SK-N-SH treated with all-trans-retinoic acid at 6 μM for 48 hours (cell line): ENCODE data around the gene GRK4.

ENCODE experiments used
- ATAC-seq: fragments of 200-7000 bp; cut with Tn5 transposase; 3 replicates; pipeline ENCODE4 v1.9.1; 2020; ENCODE audit warnings: mild to moderate bottlenecking, moderate library complexity
- ARNTL ChIP-seq: fragments of 450-650 bp; formaldehyde crosslinking; IDR thresholded peaks from 2 replicates; pipeline ENCODE4 v1.5.0; 2020; ENCODE audit warnings: low read depth, mild to moderate bottlenecking, moderate library complexity, borderline replicate concordance
- BACH2 ChIP-seq: fragments of 250-450 bp; sonication (Bioruptor Pico); IDR thresholded peaks from 2 replicates; pipeline ENCODE4 v1.9.0; 2021; ENCODE audit warnings: mild to moderate bottlenecking, borderline replicate concordance
- CREB5 ChIP-seq: fragments of 250-450 bp; sonication (Bioruptor Pico); IDR thresholded peaks from 2 replicates; pipeline ENCODE4 v1.5.1; 2020; ENCODE audit warnings: low read depth, mild to moderate bottlenecking, moderate library complexity
- CSDC2 ChIP-seq: fragments of 250-450 bp; sonication (Bioruptor Pico); IDR thresholded peaks from 2 replicates; pipeline ENCODE4 v1.5.0; 2020; ENCODE audit warnings: mild to moderate bottlenecking, moderate library complexity
- CSRNP3 ChIP-seq: fragments of 250-450 bp; sonication (Bioruptor Pico); IDR thresholded peaks from 2 replicates; pipeline ENCODE4 v1.5.1; 2021; ENCODE audit warnings: mild to moderate bottlenecking, moderate library complexity
- ESRRG ChIP-seq: fragments of 250-450 bp; sonication (Bioruptor Pico); IDR thresholded peaks from 2 replicates; pipeline ENCODE4 v1.6.1; 2021; ENCODE audit warnings: mild to moderate bottlenecking
- GLIS3 ChIP-seq: fragments of 250-450 bp; sonication (Bioruptor Pico); IDR thresholded peaks from 2 replicates; pipeline ENCODE4 v1.5.0; 2020; ENCODE audit warnings: mild to moderate bottlenecking, moderate library complexity
- ISL1 ChIP-seq: fragments of 250-450 bp; sonication (Bioruptor Pico); IDR thresholded peaks from 2 replicates; pipeline ENCODE4 v2.1.2; 2022; ENCODE audit warnings: mild to moderate bottlenecking, moderate library complexity
- OSR1 ChIP-seq: fragments of 250-450 bp; sonication (Bioruptor Pico); IDR thresholded peaks from 2 replicates; pipeline ENCODE4 v1.8.0; 2022; ENCODE audit warnings: moderate library complexity, mild to moderate bottlenecking, inconsistent platforms
- POU6F1 ChIP-seq: fragments of 250-450 bp; sonication (Bioruptor Pico); IDR thresholded peaks from 2 replicates; pipeline ENCODE4 v1.8.0; 2021; ENCODE audit warnings: low read depth, mild to moderate bottlenecking, moderate library complexity, borderline replicate concordance
- PPARA ChIP-seq: fragments of 250-450 bp; sonication (Bioruptor Pico); IDR thresholded peaks from 2 replicates; pipeline ENCODE4 v1.5.0; 2020; ENCODE audit warnings: mild to moderate bottlenecking, borderline replicate concordance
- RARB ChIP-seq: fragments of 250-450 bp; sonication (Bioruptor Pico); IDR thresholded peaks from 2 replicates; pipeline ENCODE4 v1.8.0; 2021; ENCODE audit warnings: mild to moderate bottlenecking, moderate library complexity
- SNAI2 ChIP-seq: fragments of 250-450 bp; sonication (Bioruptor Pico); IDR thresholded peaks from 2 replicates; pipeline ENCODE4 v1.5.0; 2020; ENCODE audit warnings: mild to moderate bottlenecking, moderate library complexity
- TCF4 ChIP-seq: fragments of 250-450 bp; sonication (Bioruptor Pico); IDR thresholded peaks from 2 replicates; pipeline ENCODE4 v1.8.0; 2021; ENCODE audit warnings: mild to moderate bottlenecking, moderate library complexity, borderline replicate concordance
- TOX ChIP-seq: fragments of 250-450 bp; sonication (Bioruptor Pico); IDR thresholded peaks from 2 replicates; pipeline ENCODE4 v1.8.0; 2021; ENCODE audit warnings: mild to moderate bottlenecking, moderate library complexity, borderline replicate concordance
- TSHZ2 ChIP-seq: fragments of 250-450 bp; sonication (Bioruptor Pico); IDR thresholded peaks from 2 replicates; pipeline ENCODE4 v1.5.0; 2020; ENCODE audit warnings: mild to moderate bottlenecking, moderate library complexity
- ZC3H10 ChIP-seq: fragments of 250-450 bp; sonication (Bioruptor Pico); IDR thresholded peaks from 2 replicates; pipeline ENCODE4 v1.5.1; 2021; ENCODE audit warnings: mild to moderate bottlenecking, moderate library complexity
- ZFP3 ChIP-seq: fragments of 250-450 bp; sonication (Bioruptor Pico); IDR thresholded peaks from 2 replicates; pipeline ENCODE4 v1.5.0; 2020; ENCODE audit warnings: mild to moderate bottlenecking, moderate library complexity
- ZFP30 ChIP-seq: fragments of 450-650 bp; formaldehyde crosslinking; IDR thresholded peaks from 2 replicates; pipeline ENCODE4 v1.5.0; 2022; ENCODE audit warnings: mild to moderate bottlenecking, moderate library complexity
- ZNF565 ChIP-seq: fragments of 450-650 bp; formaldehyde crosslinking; conservative IDR thresholded peaks from 2 replicates; pipeline ENCODE4 v1.5.0; 2020; ENCODE audit warnings: low read depth, mild to moderate bottlenecking, moderate library complexity
- ZNF70 ChIP-seq: fragments of 450-650 bp; formaldehyde crosslinking; IDR thresholded peaks from 2 replicates; pipeline ENCODE4 v1.5.0; 2020; ENCODE audit warnings: mild to moderate bottlenecking, moderate library complexity
- ZNF8 ChIP-seq: fragments of 450-650 bp; formaldehyde crosslinking; IDR thresholded peaks from 2 replicates; pipeline ENCODE4 v1.5.0; 2020; ENCODE audit warnings: mild to moderate bottlenecking, moderate library complexity
- TF ChIP-seq, protein P1 (sequence below): fragments of 250-450 bp; sonication (Bioruptor Pico); IDR thresholded peaks from 2 replicates; pipeline ENCODE4 v1.8.0; 2020; ENCODE audit warnings: mild to moderate bottlenecking, moderate library complexity, borderline replicate concordance

Gene GRK4

GRCh38 chr4:2991243-2991642 lies 27.9 kb downstream of the GRK4 start:
- TF ChIP-seq ZNF70 (CRISPR knock-in tag) (no peak), ZC3H10 (CRISPR knock-in tag) (no peak), OSR1 (no peak), TCF4 (no peak), ZNF8 (no peak), ISL1 (CRISPR knock-in tag) (no peak), ARNTL (CRISPR knock-in tag) (no peak), ZFP3 (CRISPR knock-in tag) (no peak), SNAI2 (no peak), ESRRG (no peak), CSRNP3 (CRISPR knock-in tag) (no peak), RARB (CRISPR knock-in tag) (no peak), POU6F1 (CRISPR knock-in tag) (no peak), ZFP30 (no peak), GLIS3 (CRISPR knock-in tag) (no peak), CSDC2 (CRISPR knock-in tag) (no peak), PPARA (CRISPR knock-in tag) (no peak)
- ATAC-seq = no peak

DNA sequence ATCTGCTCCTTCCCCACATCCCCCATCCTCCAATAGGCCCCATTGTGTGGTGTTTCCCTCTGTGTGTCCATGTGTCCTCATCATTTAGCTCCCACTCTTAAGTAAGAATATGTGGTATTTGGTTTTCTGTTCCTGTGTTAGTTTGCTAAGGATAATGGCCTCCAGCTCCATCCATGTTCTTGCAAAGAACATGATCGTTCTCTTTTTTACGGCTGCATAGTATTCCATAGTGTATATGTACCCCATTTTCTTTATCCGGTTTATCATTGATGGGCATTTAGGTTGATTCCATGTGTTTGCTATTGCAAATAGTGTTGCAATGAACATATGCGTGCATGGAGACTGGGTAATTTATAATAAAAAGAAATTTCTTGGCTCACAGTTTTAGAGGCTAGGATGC lies 31.5 kb downstream of the GRK4 start:
- TF ChIP-seq ESRRG (no peak), POU6F1 (CRISPR knock-in tag) (no peak), ISL1 (CRISPR knock-in tag) (no peak), ZFP3 (CRISPR knock-in tag) (no peak), BACH2 (CRISPR knock-in tag) (no peak), TOX (CRISPR knock-in tag) (no peak), GLIS3 (CRISPR knock-in tag) (no peak), TSHZ2 (CRISPR knock-in tag) (no peak), PPARA (CRISPR knock-in tag) (no peak), ARNTL (CRISPR knock-in tag) (no peak), ZFP30 (no peak), ZNF8 (no peak), ZNF70 (CRISPR knock-in tag) (no peak), ZNF565 (CRISPR knock-in tag) (no peak), CREB5 (CRISPR knock-in tag) (no peak), TCF4 (no peak), RARB (CRISPR knock-in tag) (no peak), ZC3H10 (CRISPR knock-in tag) (no peak)
- TF ChIP-seq, protein P1, sequence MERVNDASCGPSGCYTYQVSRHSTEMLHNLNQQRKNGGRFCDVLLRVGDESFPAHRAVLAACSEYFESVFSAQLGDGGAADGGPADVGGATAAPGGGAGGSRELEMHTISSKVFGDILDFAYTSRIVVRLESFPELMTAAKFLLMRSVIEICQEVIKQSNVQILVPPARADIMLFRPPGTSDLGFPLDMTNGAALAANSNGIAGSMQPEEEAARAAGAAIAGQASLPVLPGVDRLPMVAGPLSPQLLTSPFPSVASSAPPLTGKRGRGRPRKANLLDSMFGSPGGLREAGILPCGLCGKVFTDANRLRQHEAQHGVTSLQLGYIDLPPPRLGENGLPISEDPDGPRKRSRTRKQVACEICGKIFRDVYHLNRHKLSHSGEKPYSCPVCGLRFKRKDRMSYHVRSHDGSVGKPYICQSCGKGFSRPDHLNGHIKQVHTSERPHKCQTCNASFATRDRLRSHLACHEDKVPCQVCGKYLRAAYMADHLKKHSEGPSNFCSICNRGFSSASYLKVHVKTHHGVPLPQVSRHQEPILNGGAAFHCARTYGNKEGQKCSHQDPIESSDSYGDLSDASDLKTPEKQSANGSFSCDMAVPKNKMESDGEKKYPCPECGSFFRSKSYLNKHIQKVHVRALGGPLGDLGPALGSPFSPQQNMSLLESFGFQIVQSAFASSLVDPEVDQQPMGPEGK = no peak

More for the DNA sequence above, 31.5 kb downstream of the GRK4 start:
- ATAC-seq = no peak
